Cardiac fibroblast (primary cell): Measurements from ENCODE around the gene PCGF5.

Experiments
- DNase-seq, 2 donors: peaks; one replicate each; pipeline versions ENCODE4 v3.0.0 to v3.0.0-alpha.2; 2010; ENCODE audit warnings: low read depth in 2 of 2
- H3K4me3 ChIP-seq, 2 donors: replicated peaks in 1 of 2; 1 replicate in 1 of 2; 2 replicates in 1 of 2; pipeline ENCODE4 v1.5.1; 2011; ENCODE audit warnings: low read depth in 2 of 2, low read length in 2 of 2, mild to moderate bottlenecking in 2 of 2, moderate library complexity in 1 of 2
- CTCF ChIP-seq: IDR thresholded peaks from one replicate; pipeline ENCODE4 v1.5.1; 2011; ENCODE audit warnings: low read depth, mild to moderate bottlenecking, low read length, inconsistent platforms

PCGF5 gene

GRCh38 chr10:91198781-91199180 is 21.7 kb upstream of the PCGF5 start:
- H3K4me3 ChIP-seq: no peak overlapping the region
- DNase-seq: peak; percentile 79 to 91
- TF ChIP-seq CTCF: no peak

- no peak overlapping the region for H3K4me3 ChIP-seq
- TF ChIP-seq CTCF: no peak
- DNase-seq: peak in 1 of 2 donors; percentile 8
These were observed 19.9 kb upstream of the PCGF5 start for GRCh38 chr10:91200314-91201212.

GRCh38 chr10:91201213-91201996 is 19.1 kb upstream of the PCGF5 start:
- no peak for TF ChIP-seq CTCF
- no peak overlapping the region for H3K4me3 ChIP-seq
- DNase-seq: peak in 1 of 2 donors; percentile 38

GRCh38 chr10:91206427-91206826 is 14.0 kb upstream of the PCGF5 start:
- no peak overlapping the region for H3K4me3 ChIP-seq
- TF ChIP-seq CTCF: no peak
- no peak for DNase-seq

GRCh38 chr10:91206837-91207474 is 13.5 kb upstream of the PCGF5 start:
- no peak for TF ChIP-seq CTCF
- no peak for DNase-seq
- no peak overlapping the region for H3K4me3 ChIP-seq

- no peak overlapping the region for H3K4me3 ChIP-seq
- DNase-seq: peak in 1 of 2 donors; percentile 7
- no peak for TF ChIP-seq CTCF
These were observed 11.8 kb upstream of the PCGF5 start for GRCh38 chr10:91208642-91209041.
